GM19351 (cell line): Measurements from ENCODE around the gene LENEP.

ENCODE experiments used
- ATAC-seq: cut with Tn5 transposase; IDR thresholded peaks from one replicate; pipeline ENCODE4 v1.9.1; 2021; ENCODE audit warnings: mild to moderate bottlenecking, moderate library complexity; ENCODE audit not compliant: unreplicated experiment

LENEP gene

GRCh38 chr1:154998818-154999570 is 5.6 kb downstream of the LENEP start:
- no peak for ATAC-seq

DNA sequence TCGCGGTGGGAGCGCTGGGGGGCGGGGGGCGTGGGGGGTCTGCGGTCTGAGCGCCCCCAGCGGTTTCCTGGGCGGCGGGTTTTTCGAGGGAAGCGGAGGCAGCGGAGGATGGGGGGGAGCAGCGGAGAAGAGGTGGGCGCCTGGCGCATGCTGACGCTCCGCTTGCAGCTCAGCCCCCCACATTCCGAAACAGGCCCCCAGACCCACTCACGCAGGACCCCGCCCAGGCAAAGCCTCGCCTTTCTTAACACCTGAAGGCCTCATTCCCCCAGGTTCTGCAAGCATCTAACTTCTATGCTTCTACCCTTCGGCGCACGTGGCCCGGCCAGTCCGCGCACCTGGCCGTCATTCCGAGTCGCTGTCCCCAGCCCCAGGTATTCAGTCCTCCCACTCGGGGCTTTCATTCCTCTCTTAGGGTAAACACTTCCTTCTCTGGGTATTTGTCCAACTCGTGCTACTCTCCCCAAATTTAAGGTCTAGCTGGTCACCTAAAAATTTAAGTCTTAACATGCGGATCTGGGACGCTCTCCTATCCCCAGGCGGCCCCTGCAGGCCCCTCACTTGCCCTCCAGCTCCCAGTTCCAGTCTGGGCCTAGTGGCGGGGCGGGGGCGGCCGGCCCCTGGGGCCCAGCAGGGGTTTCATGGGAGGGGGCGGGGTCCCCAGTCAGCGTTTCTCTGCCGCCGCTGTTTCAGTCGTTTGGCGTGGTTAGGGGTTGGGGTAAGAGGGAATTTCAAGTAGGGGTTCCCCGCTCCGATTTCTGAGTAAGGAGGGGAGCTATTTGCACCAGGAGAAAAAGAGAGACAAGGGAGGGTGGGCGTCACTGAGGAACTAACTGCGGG is 6.4 kb downstream of the LENEP start:
- ATAC-seq = no peak

DNA sequence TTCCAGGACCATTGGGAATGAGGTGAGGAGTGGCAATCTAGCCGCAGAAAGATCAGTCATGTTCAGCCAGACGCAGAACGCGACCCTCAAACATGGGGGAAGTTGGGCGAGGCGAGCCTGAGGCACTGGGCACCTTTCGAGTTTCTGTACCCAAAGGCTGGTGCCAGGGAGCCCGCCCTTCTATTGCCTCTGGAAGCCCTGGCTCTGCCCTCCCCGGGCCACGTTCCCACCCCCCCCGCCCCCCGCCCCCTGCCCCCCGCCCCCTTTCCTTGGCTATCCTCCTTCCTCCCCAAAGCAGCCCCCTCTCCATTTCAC is 7.0 kb downstream of the LENEP start:
- no peak for ATAC-seq

DNA sequence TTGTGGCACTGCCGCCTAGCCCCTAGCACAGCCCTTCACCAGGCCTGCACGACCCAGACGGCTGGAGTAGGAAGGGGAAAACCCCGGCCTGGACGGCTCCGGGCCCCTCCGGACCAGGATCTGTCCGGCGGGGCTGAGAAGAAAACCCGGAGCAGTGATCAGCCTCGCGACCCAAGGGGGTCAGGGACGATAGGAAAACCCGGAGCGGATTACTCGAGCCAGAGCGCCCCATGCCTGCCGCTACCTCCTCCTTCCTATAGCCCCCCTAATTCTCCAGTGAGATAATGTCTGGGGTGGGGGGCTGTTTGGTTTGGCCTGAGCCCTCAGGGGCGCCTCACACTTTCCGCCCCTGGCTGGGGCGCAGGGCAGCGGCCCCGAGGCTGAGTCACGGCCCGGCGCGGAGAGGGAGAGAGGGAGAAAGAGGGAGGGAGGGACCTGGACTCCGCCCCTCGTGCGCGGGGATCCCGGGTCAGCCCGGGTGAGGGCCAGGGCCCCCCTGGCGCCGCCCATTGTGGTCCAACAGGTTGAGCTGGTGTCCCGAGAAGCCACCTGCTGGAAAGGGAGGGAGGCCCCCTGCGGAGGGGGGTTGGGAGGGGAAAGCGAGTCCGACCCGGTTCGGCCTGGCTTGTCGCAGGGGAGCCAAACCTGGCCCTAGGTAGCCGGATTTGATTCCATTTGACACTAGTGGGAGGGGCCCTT is 7.5 kb downstream of the LENEP start:
- ATAC-seq = peak; percentile 49

DNA sequence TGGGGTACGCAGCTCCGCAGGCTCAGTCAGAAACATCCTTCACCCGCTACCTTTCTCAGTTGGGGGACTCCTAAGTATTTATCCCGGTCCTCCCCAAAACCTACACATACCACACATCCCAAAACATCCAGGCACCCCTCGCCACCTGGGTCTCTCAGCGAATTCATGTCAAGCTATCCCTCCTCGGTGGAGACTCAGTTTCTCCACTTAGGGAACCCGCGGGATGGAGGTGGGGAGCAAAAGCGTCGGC is 8.0 kb downstream of the LENEP start:
- ATAC-seq = no peak

DNA sequence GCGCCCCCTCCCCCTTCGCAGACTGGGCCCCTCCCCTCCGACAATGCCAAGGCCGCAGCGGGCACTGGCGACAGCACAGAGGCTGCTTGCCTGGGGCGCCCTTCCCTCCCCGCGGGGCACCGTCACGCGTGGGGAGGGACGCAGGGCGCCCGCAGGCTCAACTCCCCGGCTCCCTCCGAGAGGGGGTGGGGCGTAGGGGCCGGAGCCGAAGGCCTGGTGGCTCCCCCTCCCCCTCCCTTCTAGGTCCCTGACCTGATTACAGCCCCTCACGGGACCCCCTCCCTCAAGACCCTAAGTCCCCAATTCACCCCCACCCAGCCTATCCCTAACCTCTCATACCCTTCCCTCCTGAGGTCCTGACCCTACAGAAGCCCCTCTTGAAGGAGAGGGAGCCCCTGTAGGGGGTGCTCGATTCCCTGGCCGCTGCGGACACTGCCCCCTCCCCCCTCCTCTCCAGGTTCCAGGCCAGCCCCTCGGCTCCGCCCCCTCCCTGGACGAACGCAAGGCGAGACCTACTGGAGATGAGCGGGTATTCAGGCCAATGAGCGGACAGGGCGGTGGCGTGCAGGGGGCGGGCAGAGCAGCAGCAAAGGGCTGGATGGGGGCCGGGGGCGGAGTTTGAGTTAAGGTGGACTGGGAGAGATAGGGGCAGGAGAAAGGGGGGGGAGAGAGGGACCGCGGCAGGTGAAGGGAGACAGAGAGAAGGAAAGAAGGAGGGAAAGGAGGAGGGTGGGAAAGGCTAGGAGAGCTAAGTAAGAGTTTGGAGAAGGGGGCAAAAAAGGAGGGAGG is 8.5 kb downstream of the LENEP start:
- ATAC-seq = peak; percentile 49

- no peak for ATAC-seq
These were observed 9.3 kb downstream of the LENEP start, which contains the start of gene ZBTB7B for GRCh38 chr1:155002464-155003226. Gene ZBTB7B, plus strand, starts transcription at chr1:155002802. Its CDS starts 11,859 bp downstream, at chr1:155014661.

GRCh38 chr1:155003227-155003765 is 9.9 kb downstream of the LENEP start:
- no peak for ATAC-seq

- ATAC-seq = no peak
These were observed 10.5 kb downstream of the LENEP start for GRCh38 chr1:155003766-155004351.

- no peak for ATAC-seq
These were observed 11.1 kb downstream of the LENEP start for GRCh38 chr1:155004352-155005075.

GRCh38 chr1:155005076-155006011 is 12.0 kb downstream of the LENEP start:
- no peak for ATAC-seq

- ATAC-seq = no peak
These were observed 13.3 kb downstream of the LENEP start for GRCh38 chr1:155006601-155007101.

DNA sequence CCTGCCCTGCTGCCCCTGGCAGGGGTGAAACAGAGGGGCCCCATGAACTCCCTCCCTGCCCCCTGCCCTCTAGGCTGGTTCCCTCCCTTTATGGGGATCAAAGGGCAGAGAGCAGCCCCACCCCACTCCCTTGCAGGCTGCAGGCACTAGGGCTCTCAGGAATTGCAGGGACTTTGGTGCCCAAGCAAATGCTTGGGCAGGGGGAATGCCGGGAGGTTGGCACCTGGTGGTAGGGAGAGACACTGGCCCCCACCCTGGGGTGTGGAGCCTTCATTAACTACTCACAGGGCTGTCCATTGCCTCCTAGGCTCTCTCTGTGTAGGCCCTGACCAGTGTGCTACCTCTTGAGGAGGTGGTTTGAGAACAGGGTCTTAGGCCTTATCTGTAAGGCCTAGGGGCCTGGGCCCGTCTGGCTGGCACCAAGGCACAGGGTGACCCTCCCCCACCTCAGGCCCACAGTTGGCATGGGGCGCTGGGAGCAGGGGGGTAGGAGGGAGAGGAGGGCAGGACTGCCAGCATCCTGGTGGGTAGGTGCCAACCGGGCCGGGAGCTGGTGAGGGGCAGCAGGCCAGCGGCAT is 14.0 kb downstream of the LENEP start:
- ATAC-seq = no peak

GRCh38 chr1:155008015-155008941 is 14.9 kb downstream of the LENEP start:
- no peak for ATAC-seq

GRCh38 chr1:155009221-155009711 is 15.9 kb downstream of the LENEP start:
- no peak for ATAC-seq

GRCh38 chr1:155009742-155010141 is 16.4 kb downstream of the LENEP start:
- no peak for ATAC-seq
